GM12801 (cell line): ENCODE data around the gene MAML2.

Experiments
- TF ChIP-seq, protein P1 (sequence below): IDR thresholded peaks from one replicate; pipeline ENCODE4 v1.5.1; 2011; ENCODE audit warnings: control low read depth; ENCODE audit not compliant: insufficient read length; ENCODE audit errors: extremely low read depth

Gene MAML2

DNA sequence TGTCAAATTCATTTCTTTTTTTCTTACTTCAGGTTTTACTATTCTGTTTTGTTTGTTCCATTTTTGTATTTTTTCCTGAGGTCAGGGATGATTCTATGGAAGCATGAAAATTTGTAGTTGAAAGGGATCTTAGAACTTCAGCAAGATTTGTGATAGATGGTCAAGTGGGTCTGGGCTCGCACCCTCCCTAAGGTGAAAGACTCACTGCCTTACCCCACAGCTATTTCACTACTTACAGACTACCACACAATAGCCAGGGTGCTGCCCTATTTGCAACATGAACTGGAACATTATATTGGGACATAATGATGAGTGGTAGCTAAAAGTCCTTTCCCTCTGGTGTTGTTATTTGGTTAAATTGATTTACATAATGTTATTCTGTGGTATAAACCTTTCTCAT lies 62.6 kb downstream of the MAML2 start:
- TF ChIP-seq, protein P1, sequence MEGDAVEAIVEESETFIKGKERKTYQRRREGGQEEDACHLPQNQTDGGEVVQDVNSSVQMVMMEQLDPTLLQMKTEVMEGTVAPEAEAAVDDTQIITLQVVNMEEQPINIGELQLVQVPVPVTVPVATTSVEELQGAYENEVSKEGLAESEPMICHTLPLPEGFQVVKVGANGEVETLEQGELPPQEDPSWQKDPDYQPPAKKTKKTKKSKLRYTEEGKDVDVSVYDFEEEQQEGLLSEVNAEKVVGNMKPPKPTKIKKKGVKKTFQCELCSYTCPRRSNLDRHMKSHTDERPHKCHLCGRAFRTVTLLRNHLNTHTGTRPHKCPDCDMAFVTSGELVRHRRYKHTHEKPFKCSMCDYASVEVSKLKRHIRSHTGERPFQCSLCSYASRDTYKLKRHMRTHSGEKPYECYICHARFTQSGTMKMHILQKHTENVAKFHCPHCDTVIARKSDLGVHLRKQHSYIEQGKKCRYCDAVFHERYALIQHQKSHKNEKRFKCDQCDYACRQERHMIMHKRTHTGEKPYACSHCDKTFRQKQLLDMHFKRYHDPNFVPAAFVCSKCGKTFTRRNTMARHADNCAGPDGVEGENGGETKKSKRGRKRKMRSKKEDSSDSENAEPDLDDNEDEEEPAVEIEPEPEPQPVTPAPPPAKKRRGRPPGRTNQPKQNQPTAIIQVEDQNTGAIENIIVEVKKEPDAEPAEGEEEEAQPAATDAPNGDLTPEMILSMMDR, result no peak

DNA sequence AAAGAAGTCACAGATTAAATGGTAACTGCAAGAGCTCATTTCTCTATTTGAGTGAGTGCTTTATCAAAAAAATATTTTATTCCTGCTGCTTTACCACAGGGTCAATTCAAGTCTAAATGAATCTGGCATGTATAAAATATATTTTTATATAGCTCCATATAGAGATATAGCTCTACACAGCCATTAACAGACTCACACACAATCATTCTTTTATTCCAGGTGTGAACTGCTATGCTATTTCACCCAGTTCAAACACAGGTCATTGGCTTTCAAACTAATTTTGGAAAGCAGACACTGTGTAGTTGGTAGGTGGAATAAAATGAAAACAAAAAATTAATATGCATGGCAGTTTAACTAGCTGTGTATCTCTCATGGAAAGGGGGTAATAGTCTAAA lies 63.1 kb downstream of the MAML2 start:
- TF ChIP-seq, protein P1, result no peak

DNA sequence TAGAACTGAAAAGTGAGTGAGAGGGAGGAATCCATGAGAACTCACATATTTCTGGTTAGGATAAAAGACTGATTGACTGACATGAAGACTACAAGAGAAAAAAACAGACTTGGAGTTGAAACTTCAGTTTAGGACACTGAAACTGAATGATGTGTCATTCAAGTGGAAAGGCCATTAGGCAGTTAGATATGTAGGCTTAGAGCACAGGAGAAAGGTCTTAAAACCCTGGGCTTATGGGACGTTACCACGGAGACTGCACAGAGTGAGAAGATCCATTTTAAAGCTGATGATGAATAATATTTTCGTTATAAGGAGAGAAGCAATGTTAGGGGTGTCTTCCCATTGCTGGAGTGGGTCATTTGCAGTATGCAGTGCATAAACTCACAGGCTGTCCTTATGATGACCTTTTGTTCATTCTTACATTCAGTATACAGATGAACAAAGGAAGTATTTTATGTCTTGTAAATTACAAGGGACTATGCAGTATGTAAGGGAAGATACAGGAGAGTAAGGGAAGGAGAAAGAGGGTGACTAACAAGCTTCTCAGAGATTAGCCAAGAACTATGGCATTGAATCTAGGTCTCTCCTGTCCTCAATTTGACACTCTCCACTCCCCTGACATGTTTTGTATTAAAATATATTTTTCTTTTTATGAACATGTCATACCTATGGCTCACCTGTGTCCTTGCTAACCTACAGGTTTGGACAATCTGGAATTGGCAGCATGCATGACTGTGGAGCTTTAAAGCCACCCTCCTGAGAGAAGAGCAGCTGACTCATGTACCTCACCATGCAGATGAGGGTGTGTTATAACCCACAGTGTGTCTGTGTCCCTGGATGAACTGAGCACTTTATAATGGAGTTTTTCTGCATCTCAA lies 63.7 kb downstream of the MAML2 start:
- TF ChIP-seq, protein P1, result no peak

DNA sequence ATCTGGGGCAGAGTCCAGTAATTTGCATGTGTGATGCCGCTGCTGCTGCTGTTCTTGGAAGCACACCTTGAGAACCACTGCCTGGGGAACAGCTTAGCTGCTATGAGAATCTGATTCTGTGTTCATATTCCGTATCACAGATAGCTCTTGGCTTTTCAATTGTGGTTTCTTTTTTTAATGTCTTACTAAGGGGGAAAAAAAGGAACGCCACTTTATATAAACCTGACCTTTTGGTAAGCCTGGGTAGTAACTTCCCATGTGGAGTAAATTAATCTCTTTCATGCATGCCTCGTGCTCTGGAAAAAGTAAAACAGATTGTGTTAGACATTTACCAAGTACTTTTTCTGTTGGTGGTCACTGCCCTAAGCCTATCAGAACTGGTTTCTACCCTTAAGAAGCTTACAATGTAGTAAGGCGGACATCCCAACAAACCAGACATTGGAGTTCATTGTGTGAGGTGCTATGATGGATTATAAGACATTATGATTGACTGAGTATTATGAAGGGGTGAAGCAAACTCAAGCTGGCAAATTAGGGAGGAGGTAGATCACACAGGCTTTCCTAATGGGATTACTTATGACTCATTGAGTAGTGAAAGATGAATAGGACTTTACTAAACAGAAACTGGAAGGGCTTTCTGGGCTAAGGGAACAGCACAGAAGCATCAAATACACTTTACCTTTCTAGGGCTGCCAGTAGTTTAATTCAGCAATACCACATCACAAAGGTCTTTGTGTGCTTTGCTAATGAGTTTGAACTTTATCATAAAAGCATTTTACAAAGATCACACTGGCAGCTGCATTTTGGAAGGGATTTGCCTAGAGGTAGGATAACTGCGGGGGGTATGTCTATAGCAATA lies 64.7 kb downstream of the MAML2 start:
- TF ChIP-seq, protein P1, result no peak

DNA sequence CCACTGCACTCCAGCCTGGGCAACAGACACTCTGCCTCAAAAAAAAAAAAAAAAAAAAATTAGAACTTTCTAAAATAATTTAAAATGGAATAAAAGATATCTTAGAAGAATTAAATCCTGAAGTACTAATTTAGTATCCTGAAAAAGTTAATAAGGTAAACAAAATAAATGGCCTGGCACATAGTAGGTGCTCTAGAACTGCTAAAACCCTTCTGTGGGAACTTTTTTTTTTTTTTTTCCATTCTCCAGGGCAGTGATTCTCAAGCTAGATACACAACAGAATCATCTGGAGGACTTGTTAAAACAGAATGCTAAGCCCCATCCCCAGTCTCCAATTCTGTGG lies 65.3 kb downstream of the MAML2 start:
- TF ChIP-seq, protein P1, result no peak

DNA sequence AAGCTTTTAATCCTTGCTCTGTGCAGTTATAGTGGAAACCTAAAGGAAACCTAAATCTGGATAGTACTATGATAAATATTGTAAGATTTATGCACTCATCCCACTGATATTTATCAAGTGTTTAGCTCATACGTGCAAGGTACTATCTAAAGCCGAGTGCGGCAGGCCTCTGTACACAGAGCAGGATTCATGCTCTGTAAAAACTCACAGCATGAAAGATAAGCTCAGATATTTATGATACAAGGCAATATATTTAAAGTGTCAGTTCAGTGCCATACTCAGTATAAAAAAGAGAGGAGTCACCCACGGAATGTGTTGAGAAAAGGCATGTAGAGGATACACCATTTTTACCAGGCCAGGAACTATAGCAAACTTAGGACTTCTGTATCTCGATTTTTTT lies 66.2 kb downstream of the MAML2 start:
- TF ChIP-seq, protein P1, result no peak

DNA sequence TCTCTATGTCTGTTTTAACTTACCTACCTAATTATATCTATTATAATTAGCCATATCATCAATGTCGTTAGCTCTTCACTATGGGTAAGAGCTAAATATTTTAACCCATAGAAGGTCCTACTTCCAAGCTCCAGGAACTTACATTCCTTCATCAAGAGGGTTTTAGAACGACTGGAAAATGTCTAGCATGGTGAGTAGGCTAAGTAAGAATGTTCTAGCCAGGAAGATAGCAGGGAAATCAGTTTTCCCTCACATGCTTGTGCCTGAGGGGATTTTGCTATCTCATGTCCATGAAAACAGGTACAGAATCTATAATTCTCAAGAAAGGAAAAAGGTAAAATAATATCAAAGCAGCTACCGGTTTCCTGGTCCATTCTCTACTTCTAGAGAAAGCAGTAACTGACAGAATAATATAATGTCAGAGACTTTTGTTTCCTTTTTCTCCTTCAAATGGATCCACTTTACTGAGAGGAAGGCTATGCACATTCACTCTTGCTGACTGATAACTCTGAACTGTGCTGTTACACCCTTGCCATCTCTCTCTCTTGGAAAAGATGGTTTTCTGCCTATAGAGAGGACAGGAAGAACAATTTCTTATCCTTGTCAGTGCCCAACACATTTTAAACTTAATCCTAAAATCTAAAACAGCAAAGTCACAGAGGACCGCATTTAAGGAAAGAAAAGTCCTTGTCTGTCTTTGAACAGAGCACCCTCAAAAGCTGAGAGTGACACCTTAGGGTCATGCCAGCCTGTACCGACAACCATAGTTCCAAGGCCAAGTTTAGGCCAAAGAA lies 67.0 kb downstream of the MAML2 start:
- TF ChIP-seq, protein P1, result no peak
